Endodermal cell (in vitro differentiated cells): ENCODE measurements around the gene CD3E. TPM values are rescaled to one million over a fixed set of nuclear protein-coding genes. Genes with fewer than 3 reads are reported as not detected.
A peak's percentile ranks its signal among the peaks of the same experiment; 100 is the strongest.

Source experiments
- DNase-seq: peaks from one replicate; pipeline ENCODE4 v3.0.0-alpha.2; 2017
- H3K27ac ChIP-seq: 2 replicates; pipeline ENCODE4 v1.5.1; 2013; ENCODE audit warnings: mild to moderate bottlenecking, low read depth, low read length, moderate library complexity
- H3K27me3 ChIP-seq: 2 replicates; pipeline ENCODE4 v1.6.1; 2013; ENCODE audit warnings: mild to moderate bottlenecking, low read length, moderate library complexity; ENCODE audit not compliant: insufficient read depth, control insufficient read depth, poor library complexity, severe bottlenecking
- H3K36me3 ChIP-seq: 2 replicates; pipeline ENCODE4 v1.7.0; 2013; ENCODE audit warnings: mild to moderate bottlenecking, low read length, moderate library complexity; ENCODE audit not compliant: control insufficient read depth, insufficient read depth
- H3K4me1 ChIP-seq: one replicate; pipeline ENCODE4 v1.7.0; 2013; ENCODE audit warnings: low read length; ENCODE audit not compliant: control insufficient read depth, insufficient read depth
- H3K4me3 ChIP-seq: 2 replicates; pipeline ENCODE4 v1.5.1; 2013; ENCODE audit warnings: mild to moderate bottlenecking, low read length, moderate library complexity
- H3K9ac ChIP-seq: 2 replicates; pipeline ENCODE4 v1.6.1; 2013; ENCODE audit warnings: mild to moderate bottlenecking, low read length, moderate library complexity; ENCODE audit not compliant: poor library complexity, severe bottlenecking; ENCODE audit errors: extremely low read depth
- H3K9me3 ChIP-seq: 2 replicates; pipeline ENCODE4 v1.6.1; 2013; ENCODE audit warnings: mild to moderate bottlenecking, low read length, moderate library complexity; ENCODE audit not compliant: control insufficient read depth
- H3K27ac Mint-ChIP-seq: 2 replicates; pipeline ENCODE4 v1.8.0; 2020; ENCODE audit warnings: mixed read lengths
- H3K27me3 Mint-ChIP-seq: 2 replicates; pipeline ENCODE4 v1.8.0; 2021; ENCODE audit warnings: mild to moderate bottlenecking, mixed read lengths; ENCODE audit not compliant: insufficient read depth
- H3K36me3 Mint-ChIP-seq: 2 replicates; pipeline ENCODE4 v1.8.0; 2020; ENCODE audit warnings: low read depth, mixed read lengths
- H3K4me1 Mint-ChIP-seq: 2 replicates; pipeline ENCODE4 v1.8.0; 2020; ENCODE audit warnings: mixed read lengths
- H3K4me3 Mint-ChIP-seq: 2 replicates; pipeline ENCODE4 v1.8.0; 2020; ENCODE audit warnings: mild to moderate bottlenecking, moderate library complexity, mixed read lengths
- H3K9me3 Mint-ChIP-seq: 2 replicates; pipeline ENCODE4 v1.8.0; 2020; ENCODE audit warnings: mild to moderate bottlenecking, mixed read lengths
- WGBS, 2 experiments: methylation state at CpG; one replicate each; pipeline versions ENCODE4 v1.1.5 to v1.1.7; 2013; ENCODE audit warnings: missing lambda C conversion rate in 2 of 2, mixed read lengths in 1 of 2; ENCODE audit not compliant: insufficient coverage in 1 of 2, insufficient read length in 1 of 2; 5-methylcytosine and 5-hydroxymethylcytosine counted together
- total RNA-seq, 2 donors: library from RNA; stranded (reverse); fragmentation: NEBNext Ultra II Directional in 1 of 2; extraction: Animal tissue kit (Norgen Biotek cat#: 25700) in 1 of 2; gene quantifications; 2 replicates in 1 of 2; 3 replicates in 1 of 2; pipeline ENCODE4 v1.2.1, GENCODE V29; 2021
- TF ChIP-seq, protein P1 (sequence below): fragments of 200-600 bp; sonication (generic); conservative IDR thresholded peaks from 2 replicates; pipeline ENCODE4 v1.5.0; 2021; ENCODE audit warnings: antibody characterized with exemption, mild to moderate bottlenecking

CD3E gene
- total RNA-seq, 2 donors from 2014 or later = 0.29 TPM; not detected in 1

DNA sequence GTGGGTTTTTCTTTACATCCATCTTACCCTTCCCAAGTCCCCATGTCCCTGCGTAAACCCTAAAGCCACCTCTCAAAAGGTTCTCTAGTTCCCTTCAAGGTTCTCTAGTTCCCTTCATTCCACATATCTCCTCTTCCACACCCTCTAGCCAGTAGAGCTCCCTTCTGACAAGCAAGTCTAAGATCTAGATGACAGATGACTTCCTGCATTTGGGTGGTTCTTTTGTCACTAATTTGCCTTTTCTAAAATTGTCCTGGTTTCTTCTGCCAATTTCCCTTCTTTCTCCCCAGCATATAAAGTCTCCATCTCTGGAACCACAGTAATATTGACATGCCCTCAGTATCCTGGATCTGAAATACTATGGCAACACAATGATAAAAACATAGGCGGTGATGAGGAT lies 7.8 kb downstream of the CD3E start:
- no peak for DNase-seq
- Histone ChIP-seq H3K4me3 (no peak overlapping the region), H3K4me1 (peaks cover 20% of the 10 kb centered on the region), H3K27ac (no peak overlapping the region), H3K36me3 (no peaks in the 10 kb centered on the region), H3K9me3 (no peaks in the 10 kb centered on the region), H3K9ac (no peak overlapping the region), H3K27me3 (no peaks in the 10 kb centered on the region)
- Mint-ChIP-seq H3K27ac (no peak overlapping the region), H3K9me3 (peaks cover 4% of the 10 kb centered on the region), H3K4me1 (peaks cover 38% of the 10 kb centered on the region), H3K36me3 (no peaks in the 10 kb centered on the region), H3K4me3 (no peak overlapping the region), H3K27me3 (peaks cover 13% of the 10 kb centered on the region)
- TF ChIP-seq, protein P1, sequence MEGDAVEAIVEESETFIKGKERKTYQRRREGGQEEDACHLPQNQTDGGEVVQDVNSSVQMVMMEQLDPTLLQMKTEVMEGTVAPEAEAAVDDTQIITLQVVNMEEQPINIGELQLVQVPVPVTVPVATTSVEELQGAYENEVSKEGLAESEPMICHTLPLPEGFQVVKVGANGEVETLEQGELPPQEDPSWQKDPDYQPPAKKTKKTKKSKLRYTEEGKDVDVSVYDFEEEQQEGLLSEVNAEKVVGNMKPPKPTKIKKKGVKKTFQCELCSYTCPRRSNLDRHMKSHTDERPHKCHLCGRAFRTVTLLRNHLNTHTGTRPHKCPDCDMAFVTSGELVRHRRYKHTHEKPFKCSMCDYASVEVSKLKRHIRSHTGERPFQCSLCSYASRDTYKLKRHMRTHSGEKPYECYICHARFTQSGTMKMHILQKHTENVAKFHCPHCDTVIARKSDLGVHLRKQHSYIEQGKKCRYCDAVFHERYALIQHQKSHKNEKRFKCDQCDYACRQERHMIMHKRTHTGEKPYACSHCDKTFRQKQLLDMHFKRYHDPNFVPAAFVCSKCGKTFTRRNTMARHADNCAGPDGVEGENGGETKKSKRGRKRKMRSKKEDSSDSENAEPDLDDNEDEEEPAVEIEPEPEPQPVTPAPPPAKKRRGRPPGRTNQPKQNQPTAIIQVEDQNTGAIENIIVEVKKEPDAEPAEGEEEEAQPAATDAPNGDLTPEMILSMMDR = no peak
- 96 to 100% methylated on average over 2 of the region's 2 CpGs for WGBS, 2 experiments

DNA sequence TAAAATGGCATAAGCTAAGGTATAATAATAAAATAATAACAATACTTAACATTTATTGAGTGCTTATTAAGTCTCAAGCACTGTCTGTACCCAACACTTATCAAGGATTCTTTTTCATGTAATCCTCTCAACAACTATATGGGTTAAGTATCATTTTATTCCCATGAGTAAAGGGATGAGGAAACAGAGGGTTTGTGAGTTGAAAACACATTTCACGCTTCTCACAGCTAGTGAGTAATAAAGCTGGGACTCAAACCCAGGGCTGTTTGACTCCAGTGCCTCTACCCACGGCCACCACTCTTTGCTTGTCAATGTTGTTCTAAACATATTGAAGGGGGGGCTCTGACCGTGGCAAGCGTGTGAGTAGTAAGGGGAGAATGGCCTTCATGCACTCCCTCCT lies 8.7 kb downstream of the CD3E start:
- Histone ChIP-seq H3K27ac (no peak overlapping the region), H3K4me1 (peaks cover 20% of the 10 kb centered on the region)
- H3K27ac Mint-ChIP-seq = no peak overlapping the region

DNA sequence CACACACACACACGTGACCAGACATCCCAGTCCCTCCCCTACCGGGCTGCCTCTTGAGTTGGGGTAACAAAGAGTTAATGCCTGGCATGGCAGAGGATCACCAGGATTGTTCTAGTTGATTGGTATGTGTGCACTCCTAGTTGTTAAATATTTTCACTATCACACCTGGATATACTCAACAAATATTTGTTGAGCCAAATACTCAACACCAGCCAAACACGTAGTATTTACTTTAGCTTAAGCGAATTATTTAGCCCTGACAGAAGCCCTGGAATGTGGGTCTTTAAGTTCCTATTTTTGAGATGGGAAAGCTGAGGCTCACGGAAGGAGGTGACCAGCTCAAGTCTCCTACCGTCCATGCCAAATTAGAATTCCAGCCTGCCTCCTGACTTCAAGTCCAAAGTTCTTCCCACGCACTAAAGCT lies 10.5 kb downstream of the CD3E start:
- H3K27me3 ChIP-seq = no peaks in the 10 kb centered on the region
- H3K9ac ChIP-seq = peak overlapping the region; percentile 14
- no peaks in the 10 kb centered on the region for H3K36me3 ChIP-seq
- H3K4me3 ChIP-seq = peak overlapping the region; percentile 70
- no peaks in the 10 kb centered on the region for H3K36me3 Mint-ChIP-seq
- TF ChIP-seq, protein P1 = no peak
- peaks cover 20% of the 10 kb centered on the region for H3K4me1 ChIP-seq
- H3K9me3 ChIP-seq = peaks cover 7% of the 10 kb centered on the region
- peaks cover 5% of the 10 kb centered on the region for H3K9me3 Mint-ChIP-seq
- peak overlapping the region; percentile 96 for H3K27ac Mint-ChIP-seq
- no peak overlapping the region for H3K27ac ChIP-seq
- H3K27me3 Mint-ChIP-seq = peaks cover 20% of the 10 kb centered on the region
- 39 to 61% methylated on average over 2 to 5 of the region's 7 CpGs for WGBS, 2 experiments
- H3K4me3 Mint-ChIP-seq = peak overlapping the region; percentile 47
- DNase-seq = no peak
- H3K4me1 Mint-ChIP-seq = peaks cover 39% of the 10 kb centered on the region

More for the DNA sequence above, 8.7 kb downstream of the CD3E start:
- 96 to 100% methylated on average over 2 of the region's 4 CpGs for WGBS, 2 experiments
- Mint-ChIP-seq H3K9me3 (peaks cover 5% of the 10 kb centered on the region), H3K27me3 (peaks cover 13% of the 10 kb centered on the region), H3K4me3 (no peak overlapping the region), H3K36me3 (no peaks in the 10 kb centered on the region), H3K4me1 (peaks cover 39% of the 10 kb centered on the region)
- peaks cover 4% of the 10 kb centered on the region for H3K9me3 ChIP-seq
- H3K27me3 ChIP-seq = no peaks in the 10 kb centered on the region
- no peak for DNase-seq
- H3K9ac ChIP-seq = no peak overlapping the region
- H3K4me3 ChIP-seq = no peak overlapping the region
- no peaks in the 10 kb centered on the region for H3K36me3 ChIP-seq
- TF ChIP-seq, protein P1 = no peak
